ENCODE measurements around the gene ATP9A. TPM values are rescaled to one million over a fixed set of nuclear protein-coding genes. Genes with fewer than 3 reads are reported as not detected.

Gene ATP9A
- total and polyA plus RNA-seq, 2 donors (not counting 3 experiments of a cell fraction or from before 2014, with no cell fraction given) = 20.9 to 41.5 TPM

GRCh38 chr20:51602131-51602530, 166.1 kb downstream of the ATP9A start:
- no peak overlapping the region for H2AFZ ChIP-seq (ENCODE audit: low read depth, low read length)
- no peak overlapping the region for H3K27ac ChIP-seq (ENCODE audit: insufficient read depth, low read depth, low read length)
- FAIRE-seq (no peak), DNase-seq (ENCODE audit: low read depth, low spot score) (no peak)
- ChIA-PET POLR2A (interaction anchor here (0.6 kb wide), 1 partner anchor 41 kb away, joined by 8 read pairs; no protein-coding TSS in a partner anchor), CTCF (interaction anchor here (1.1 kb wide), 1 partner anchor 8 kb away, joined by 4 read pairs; no protein-coding TSS in a partner anchor)
- no peaks in the 10 kb centered on the region for H3K79me2 ChIP-seq (ENCODE audit: control insufficient read depth, insufficient read depth, low read length)
- no peaks in the 10 kb centered on the region for H4K20me1 ChIP-seq (replicated peaks; ENCODE audit: control insufficient read depth, extremely low read depth, insufficient read depth, low read length)
- no peaks in the 10 kb centered on the region for H3K9me3 ChIP-seq (replicated peaks; ENCODE audit: control insufficient read depth, insufficient read depth, low read length)
- H3K4me1 ChIP-seq (ENCODE audit: control insufficient read depth, extremely low read depth, insufficient read depth, low read length) = peaks cover 23% of the 10 kb centered on the region
- dilution Hi-C loops (cut with MboI; ENCODE audit: extremely low pct_ligation_motif_present, low sequenced_read_pairs) (no loop called here), intact Hi-C loops (cut with micrococcal nuclease) (no loop called here)
- no peak overlapping the region for H3K4me3 ChIP-seq (replicated peaks in 1 of 3; ENCODE audit: insufficient read depth in 1 of 3, low read depth in 1 of 3, low read length in 3 of 3)
- no peak overlapping the region for H3K9ac ChIP-seq (replicated peaks; ENCODE audit: extremely low read depth, insufficient read depth, low read length)
- no peak overlapping the region for H3K4me2 ChIP-seq (ENCODE audit: insufficient read depth, low read length)
- BruUV-seq (replicated peaks) = no TSS peak
- H3K36me3 ChIP-seq (ENCODE audit: control insufficient read depth in 2 of 2, extremely low read depth in 1 of 2, insufficient read depth in 2 of 2, low read length in 2 of 2) = peaks cover 0 to 4% of the 10 kb centered on the region in 2 experiments
- no peak for TF ChIP-seq EZH2 (IDR thresholded peaks at IDR 0.05; ENCODE audit: borderline replicate concordance, low read depth, low read length, severe bottlenecking)
- TF ChIP-seq JUN (IDR thresholded peaks at IDR 0.05; ENCODE audit: borderline replicate concordance, insufficient read depth, insufficient read length, low read depth) = no peak
- TF ChIP-seq FOS (IDR thresholded peaks at IDR 0.05; ENCODE audit: borderline replicate concordance, insufficient read depth, low read length) = no peak
- no peak for TF ChIP-seq GATA2 (IDR thresholded peaks at IDR 0.05; ENCODE audit: insufficient read depth, insufficient read length, low read depth, low read length)
- TF ChIP-seq CTCF (IDR thresholded peaks at IDR 0.05; ENCODE audit: extremely low read depth in 1 of 2, insufficient read depth in 1 of 2, low read depth in 1 of 2, low read length in 2 of 2) = no peak
- TF ChIP-seq MYC (IDR thresholded peaks at IDR 0.05; ENCODE audit: low read depth, low read length) = no peak
- TF ChIP-seq MAX (IDR thresholded peaks at IDR 0.05; ENCODE audit: insufficient read depth, insufficient read length) = no peak
- no peaks in the 10 kb centered on the region for H3K27me3 ChIP-seq (ENCODE audit: control insufficient read depth in 2 of 2, insufficient read depth in 2 of 2, low read length in 2 of 2)
- no peaks in the 10 kb centered on the region for H3K9me1 ChIP-seq (replicated peaks; ENCODE audit: control insufficient read depth, extremely low read depth, insufficient read depth, low read length)
